Peyer's patch (tissue), 4 donors: Measurements from ENCODE around the gene CAMK1G.

Experiments used
- POLR2A ChIP-seq, 2 donors: fragments of 450-650 bp; IDR thresholded peaks; one replicate each; pipeline ENCODE4 v1.5.1; 2017; ENCODE audit warnings: antibody characterized with exemption in 2 of 2, mild to moderate bottlenecking in 2 of 2, moderate library complexity in 2 of 2
- TF ChIP-seq, protein P1 (sequence below), 6 experiments: fragments of 450-650 bp in 4 of 6; fragments of 200-600 bp in 2 of 6; sonication (generic) in 1 of 6; IDR thresholded peaks; one replicate each; pipeline ENCODE4 v1.5.1; 2017 to 2019; ENCODE audit warnings: antibody characterized with exemption in 6 of 6, mild to moderate bottlenecking in 3 of 6, moderate library complexity in 1 of 6

DNA sequence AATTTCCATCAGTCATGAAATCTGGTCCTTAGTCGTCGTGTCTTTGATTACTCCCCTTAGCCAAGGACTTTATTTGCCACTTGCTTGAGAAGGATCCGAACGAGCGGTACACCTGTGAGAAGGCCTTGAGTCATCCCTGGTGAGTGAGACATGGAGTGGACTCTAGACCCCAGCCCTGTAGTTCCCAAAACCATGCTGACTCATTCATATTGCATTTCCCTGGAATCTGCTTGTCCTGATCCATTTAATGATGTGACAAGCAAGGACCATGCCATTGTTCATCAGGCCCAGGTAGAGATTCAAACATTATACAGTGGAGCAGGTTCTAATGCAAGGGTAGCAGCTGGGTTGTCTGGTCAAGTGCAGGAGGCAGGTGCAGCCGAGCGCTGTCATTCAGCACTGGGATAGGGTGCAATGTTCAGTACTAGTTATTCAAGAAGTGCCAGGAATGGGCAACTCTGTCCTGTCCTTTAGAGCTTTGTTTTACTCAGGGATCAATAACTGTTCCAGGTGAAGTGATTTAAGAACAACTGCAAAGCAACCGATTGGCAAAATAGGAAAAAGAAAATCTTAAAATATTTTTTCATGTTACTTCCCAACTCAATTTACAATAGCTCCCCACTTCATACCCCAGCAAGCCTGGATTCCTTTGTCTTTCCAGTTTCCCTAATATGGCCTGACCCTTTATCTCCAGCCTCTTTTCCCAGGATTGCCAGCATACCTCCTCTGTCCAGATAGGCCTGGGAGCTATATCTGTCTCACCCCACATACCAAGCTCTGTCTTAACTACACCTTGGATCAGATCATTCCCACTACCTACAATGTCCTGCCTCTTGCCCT is 26.5 kb downstream of the CAMK1G start:
- no peak for TF ChIP-seq POLR2A (IDR thresholded peaks at IDR 0.05)
- TF ChIP-seq, protein P1, sequence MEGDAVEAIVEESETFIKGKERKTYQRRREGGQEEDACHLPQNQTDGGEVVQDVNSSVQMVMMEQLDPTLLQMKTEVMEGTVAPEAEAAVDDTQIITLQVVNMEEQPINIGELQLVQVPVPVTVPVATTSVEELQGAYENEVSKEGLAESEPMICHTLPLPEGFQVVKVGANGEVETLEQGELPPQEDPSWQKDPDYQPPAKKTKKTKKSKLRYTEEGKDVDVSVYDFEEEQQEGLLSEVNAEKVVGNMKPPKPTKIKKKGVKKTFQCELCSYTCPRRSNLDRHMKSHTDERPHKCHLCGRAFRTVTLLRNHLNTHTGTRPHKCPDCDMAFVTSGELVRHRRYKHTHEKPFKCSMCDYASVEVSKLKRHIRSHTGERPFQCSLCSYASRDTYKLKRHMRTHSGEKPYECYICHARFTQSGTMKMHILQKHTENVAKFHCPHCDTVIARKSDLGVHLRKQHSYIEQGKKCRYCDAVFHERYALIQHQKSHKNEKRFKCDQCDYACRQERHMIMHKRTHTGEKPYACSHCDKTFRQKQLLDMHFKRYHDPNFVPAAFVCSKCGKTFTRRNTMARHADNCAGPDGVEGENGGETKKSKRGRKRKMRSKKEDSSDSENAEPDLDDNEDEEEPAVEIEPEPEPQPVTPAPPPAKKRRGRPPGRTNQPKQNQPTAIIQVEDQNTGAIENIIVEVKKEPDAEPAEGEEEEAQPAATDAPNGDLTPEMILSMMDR (IDR thresholded peaks at IDR 0.05): no peak
